SH-SY5Y (cell line): ENCODE data around the gene CTNNA1.

Experiments
- GATA2 ChIP-seq: IDR thresholded peaks from 2 replicates; pipeline ENCODE4 v1.6.1; 2011; ENCODE audit warnings: mild to moderate bottlenecking, low read depth, low read length
- GATA3 ChIP-seq: IDR thresholded peaks from 2 replicates; pipeline ENCODE4 v1.6.1; 2011; ENCODE audit warnings: low read depth, mild to moderate bottlenecking, low read length, moderate library complexity

DNA sequence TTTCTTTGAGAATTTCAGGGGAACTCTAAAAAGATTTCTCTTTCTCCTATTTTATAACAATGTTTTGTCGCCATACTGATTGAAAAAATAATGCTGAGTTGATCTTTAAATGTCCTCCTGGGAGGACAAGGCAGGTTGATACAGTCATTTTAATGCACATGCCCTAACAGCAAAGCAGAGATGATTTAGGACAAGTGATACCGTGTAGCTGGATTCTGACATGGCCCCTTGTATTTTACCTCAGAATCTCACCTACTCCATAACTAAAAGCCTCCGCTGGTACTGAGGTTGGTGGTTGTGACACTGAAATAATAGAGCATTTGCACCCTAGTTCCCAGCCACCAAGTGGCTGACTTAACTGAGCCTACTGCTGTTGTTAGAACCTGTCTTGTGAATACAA is 122.7 kb downstream of the CTNNA1 start:
- no peak for TF ChIP-seq GATA3
- no peak for TF ChIP-seq GATA2
